ENCODE data around the gene AKR7A2. TPM values are rescaled to one million over a fixed set of nuclear protein-coding genes. Genes with fewer than 3 reads are reported as not detected.

Gene AKR7A2
- total RNA-seq, 2 experiments from 2014 or later = 11.1 to 11.8 TPM

DNA sequence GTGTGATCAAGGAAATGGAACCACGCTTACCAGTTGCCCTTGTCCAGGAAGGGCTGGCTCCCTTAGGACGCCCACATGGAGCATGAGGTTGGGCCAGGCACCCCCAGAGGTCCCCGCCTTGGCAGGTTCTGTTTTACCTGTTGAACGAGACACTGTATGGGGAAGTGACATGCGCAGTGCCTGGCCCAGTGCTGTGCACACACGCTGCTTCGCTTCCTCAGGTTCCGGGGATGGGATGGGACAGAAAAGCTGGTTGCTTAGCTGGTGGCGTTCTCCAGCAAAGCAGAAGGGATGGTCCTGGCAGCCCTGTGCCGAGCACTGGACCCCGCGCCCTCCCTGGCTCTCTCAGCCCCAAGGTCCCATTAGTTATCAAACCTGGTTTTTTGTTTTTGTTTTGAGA, 20.9 kb upstream of the AKR7A2 start:
- H3K4me1 ChIP-seq (ENCODE audit: insufficient read depth, low read length) = no peaks in the 10 kb centered on the region
- H3K9me3 ChIP-seq (ENCODE audit: control insufficient read depth in 1 of 2, insufficient read depth in 1 of 2, low read length in 2 of 2) = no peaks in the 10 kb centered on the region
- TF ChIP-seq, protein P1, sequence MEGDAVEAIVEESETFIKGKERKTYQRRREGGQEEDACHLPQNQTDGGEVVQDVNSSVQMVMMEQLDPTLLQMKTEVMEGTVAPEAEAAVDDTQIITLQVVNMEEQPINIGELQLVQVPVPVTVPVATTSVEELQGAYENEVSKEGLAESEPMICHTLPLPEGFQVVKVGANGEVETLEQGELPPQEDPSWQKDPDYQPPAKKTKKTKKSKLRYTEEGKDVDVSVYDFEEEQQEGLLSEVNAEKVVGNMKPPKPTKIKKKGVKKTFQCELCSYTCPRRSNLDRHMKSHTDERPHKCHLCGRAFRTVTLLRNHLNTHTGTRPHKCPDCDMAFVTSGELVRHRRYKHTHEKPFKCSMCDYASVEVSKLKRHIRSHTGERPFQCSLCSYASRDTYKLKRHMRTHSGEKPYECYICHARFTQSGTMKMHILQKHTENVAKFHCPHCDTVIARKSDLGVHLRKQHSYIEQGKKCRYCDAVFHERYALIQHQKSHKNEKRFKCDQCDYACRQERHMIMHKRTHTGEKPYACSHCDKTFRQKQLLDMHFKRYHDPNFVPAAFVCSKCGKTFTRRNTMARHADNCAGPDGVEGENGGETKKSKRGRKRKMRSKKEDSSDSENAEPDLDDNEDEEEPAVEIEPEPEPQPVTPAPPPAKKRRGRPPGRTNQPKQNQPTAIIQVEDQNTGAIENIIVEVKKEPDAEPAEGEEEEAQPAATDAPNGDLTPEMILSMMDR (IDR thresholded peaks at IDR 0.05) = no peak
- intact Hi-C loops (cut with DNase I, micrococcal nuclease) = no loop called here
- Mint-ChIP-seq H3K27me3 (no peaks in the 10 kb centered on the region), H3K27ac (no peak overlapping the region), H3K4me1 (ENCODE audit: low read depth) (no peaks in the 10 kb centered on the region), H3K4me3 (no peak overlapping the region), H3K36me3 (ENCODE audit: low read depth) (peaks cover 7% of the 10 kb centered on the region), H3K9me3 (no peaks in the 10 kb centered on the region)
- no peak overlapping the region for H3K4me3 ChIP-seq (ENCODE audit: low read length)
- no peak overlapping the region for H3K27ac ChIP-seq (ENCODE audit: low read depth in 1 of 2, low read length in 2 of 2)
- ChIA-PET POLR2A (no interaction called here), CTCF (no interaction called here)
- no peaks in the 10 kb centered on the region for H3K27me3 ChIP-seq (ENCODE audit: control insufficient read depth in 1 of 2, insufficient read depth in 2 of 2, low read length in 2 of 2)
- H3K36me3 ChIP-seq (ENCODE audit: insufficient read depth, low read length) = no peaks in the 10 kb centered on the region
- ATAC-seq (ENCODE audit: poor library complexity) (no peak), DNase-seq (no peak)

DNA sequence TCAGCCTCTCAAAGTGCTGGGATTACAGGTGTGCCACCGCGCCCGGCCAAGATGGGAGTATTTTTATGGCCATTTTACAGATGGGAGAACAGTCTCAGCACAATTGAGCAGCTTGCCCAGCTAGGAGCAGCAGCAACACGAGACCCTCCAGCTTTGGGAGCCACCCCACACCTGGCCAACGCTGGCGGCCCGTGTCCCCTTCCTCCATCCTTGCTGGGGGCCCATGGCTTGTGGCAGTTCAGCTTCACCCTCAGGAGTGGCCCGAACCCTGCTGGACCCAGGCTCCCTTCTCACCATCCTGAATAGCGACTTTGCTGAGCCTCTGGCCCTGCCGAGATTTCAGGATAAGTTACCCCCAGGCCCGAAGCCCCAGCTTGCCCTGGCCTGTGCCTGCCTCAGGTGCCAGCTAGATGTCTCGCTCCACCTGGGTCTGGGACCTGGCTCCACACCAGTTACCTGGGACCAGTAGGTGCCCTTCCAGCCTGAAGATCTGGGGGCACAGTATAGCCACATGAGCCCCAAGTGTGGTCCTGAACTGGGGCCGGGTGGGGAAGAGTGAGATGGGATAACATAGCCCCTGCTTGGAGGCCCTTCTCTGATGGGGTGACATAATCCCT, 19.4 kb upstream of the AKR7A2 start:
- Mint-ChIP-seq H3K36me3 (ENCODE audit: low read depth) (no peaks in the 10 kb centered on the region), H3K4me1 (ENCODE audit: low read depth) (no peaks in the 10 kb centered on the region), H3K27ac (no peak overlapping the region), H3K27me3 (no peaks in the 10 kb centered on the region), H3K9me3 (no peaks in the 10 kb centered on the region), H3K4me3 (no peak overlapping the region)
- ATAC-seq (ENCODE audit: poor library complexity) (no peak), DNase-seq (no peak)
- no peak overlapping the region for H3K4me3 ChIP-seq (ENCODE audit: low read length)
- POLR2A ChIA-PET = interaction anchor here (0.9 kb wide), 2 partner anchors 16 to 328 kb away, joined by 3 read pairs; no protein-coding TSS in a partner anchor
- no peaks in the 10 kb centered on the region for H3K9me3 ChIP-seq (ENCODE audit: control insufficient read depth in 1 of 2, insufficient read depth in 1 of 2, low read length in 2 of 2)
- CTCF ChIA-PET = no interaction called here
- H3K36me3 ChIP-seq (ENCODE audit: insufficient read depth, low read length) = peaks cover 3% of the 10 kb centered on the region
- H3K27me3 ChIP-seq (ENCODE audit: control insufficient read depth in 1 of 2, insufficient read depth in 2 of 2, low read length in 2 of 2) = no peaks in the 10 kb centered on the region
- TF ChIP-seq, protein P1 (IDR thresholded peaks at IDR 0.05) = no peak
- H3K4me1 ChIP-seq (ENCODE audit: insufficient read depth, low read length) = no peaks in the 10 kb centered on the region
- H3K27ac ChIP-seq (ENCODE audit: low read depth in 1 of 2, low read length in 2 of 2) = no peak overlapping the region
- intact Hi-C loops (cut with DNase I, micrococcal nuclease) = no loop called here

DNA sequence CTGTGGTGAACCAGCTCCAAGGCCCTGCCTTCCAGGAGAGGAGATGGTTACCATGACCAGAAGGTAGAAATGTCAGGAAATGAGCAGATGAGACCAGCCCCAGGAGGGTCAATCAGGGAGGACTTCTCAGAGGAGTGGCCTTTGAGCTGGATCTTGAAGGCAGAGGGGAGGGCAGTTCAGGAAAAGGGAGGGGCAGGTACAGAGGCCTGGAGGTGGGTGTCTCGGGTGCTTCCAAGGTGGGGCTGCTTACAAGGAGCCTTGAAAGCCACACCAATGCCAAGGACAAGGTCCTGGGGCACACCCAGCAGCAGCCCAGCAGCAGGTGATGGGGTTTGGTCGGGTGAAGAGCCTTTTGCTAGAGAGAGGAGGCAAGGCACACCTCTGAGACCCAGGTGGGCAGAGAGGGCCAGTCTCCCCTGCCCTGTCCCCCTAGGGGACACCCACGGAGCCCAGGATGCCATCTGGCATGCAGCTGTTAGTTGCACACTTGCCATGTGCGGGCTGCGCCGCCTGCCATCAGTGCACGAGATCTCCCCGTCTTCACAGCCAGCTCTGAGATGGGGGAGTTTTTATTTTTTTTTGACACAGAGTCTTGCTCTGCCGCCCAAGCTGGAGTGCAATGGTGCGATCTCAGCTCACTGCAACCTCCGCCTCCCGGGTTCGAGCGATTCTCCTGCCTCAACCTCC, 18.6 kb upstream of the AKR7A2 start:
- TF ChIP-seq, protein P1 (IDR thresholded peaks at IDR 0.05) = no peak

More for the DNA sequence above, 18.6 kb upstream of the AKR7A2 start:
- Mint-ChIP-seq H3K27me3 (no peaks in the 10 kb centered on the region), H3K9me3 (no peaks in the 10 kb centered on the region), H3K36me3 (ENCODE audit: low read depth) (no peaks in the 10 kb centered on the region), H3K27ac (no peak overlapping the region), H3K4me1 (ENCODE audit: low read depth) (no peaks in the 10 kb centered on the region), H3K4me3 (no peak overlapping the region)
- no peak overlapping the region for H3K4me3 ChIP-seq (ENCODE audit: low read length)
- H3K9me3 ChIP-seq (ENCODE audit: control insufficient read depth in 1 of 2, insufficient read depth in 1 of 2, low read length in 2 of 2) = no peaks in the 10 kb centered on the region
- H3K4me1 ChIP-seq (ENCODE audit: insufficient read depth, low read length) = no peaks in the 10 kb centered on the region
- DNase-seq (no peak), ATAC-seq (ENCODE audit: poor library complexity) (no peak)
- ChIA-PET CTCF (no interaction called here), POLR2A (interaction anchor here (0.9 kb wide), 1 partner anchor 329 kb away, joined by 3 read pairs; no protein-coding TSS in a partner anchor)
- no peak overlapping the region for H3K27ac ChIP-seq (ENCODE audit: low read depth in 1 of 2, low read length in 2 of 2)
- H3K27me3 ChIP-seq (ENCODE audit: control insufficient read depth in 1 of 2, insufficient read depth in 2 of 2, low read length in 2 of 2) = no peaks in the 10 kb centered on the region
- peaks cover 11% of the 10 kb centered on the region for H3K36me3 ChIP-seq (ENCODE audit: insufficient read depth, low read length)
- intact Hi-C loops (cut with DNase I, micrococcal nuclease) = no loop called here
